Urothelium cell line (cell line): ENCODE results near the gene FRMD4B.

Experiments
- DNase-seq: peaks from one replicate; pipeline ENCODE4 v3.0.0; 2011; ENCODE audit warnings: low spot score, mixed read lengths
- FAIRE-seq: peaks from 2 replicates; lab custom pipeline; 2011; peaks lifted over from hg19 to GRCh38; lab: Jason Lieb, UNC

Gene FRMD4B

GRCh38 chr3:69406163-69406562 is 20.3 kb upstream of the FRMD4B start:
- FAIRE-seq (no peak), DNase-seq (no peak)

GRCh38 chr3:69405067-69405466 is 19.2 kb upstream of the FRMD4B start:
- no peak for FAIRE-seq
- no peak for DNase-seq

GRCh38 chr3:69403454-69403853 is 17.6 kb upstream of the FRMD4B start:
- DNase-seq (no peak), FAIRE-seq (no peak)

- FAIRE-seq = no peak
- no peak for DNase-seq
Measured at GRCh38 chr3:69400683-69401082, 14.8 kb upstream of the FRMD4B start.

- FAIRE-seq = no peak
Measured at GRCh38 chr3:69392850-69393249, 7.0 kb upstream of the FRMD4B start.

GRCh38 chr3:69392415-69392814 is 6.5 kb upstream of the FRMD4B start:
- FAIRE-seq = no peak
- no peak for DNase-seq

More at GRCh38 chr3:69392850-69393249, 7.0 kb upstream of the FRMD4B start:
- DNase-seq = no peak

- FAIRE-seq (no peak), DNase-seq (no peak)
Measured at GRCh38 chr3:69391554-69391953, 5.7 kb upstream of the FRMD4B start.

- no peak for DNase-seq
- FAIRE-seq = no peak
Measured at GRCh38 chr3:69390771-69391170, 4.9 kb upstream of the FRMD4B start.

GRCh38 chr3:69389520-69390248 is 3.8 kb upstream of the FRMD4B start:
- FAIRE-seq (no peak), DNase-seq (no peak)

- DNase-seq = peak; percentile 31
Measured at GRCh38 chr3:69388241-69388640, 2.4 kb upstream of the FRMD4B start.

GRCh38 chr3:69386556-69387385 is 883 bp upstream of the FRMD4B start:
- FAIRE-seq (no peak), DNase-seq (no peak)

More at GRCh38 chr3:69388241-69388640, 2.4 kb upstream of the FRMD4B start:
- FAIRE-seq = no peak

GRCh38 chr3:69385123-69385722 is 665 bp downstream of the FRMD4B start:
- no peak for FAIRE-seq
- DNase-seq = no peak

GRCh38 chr3:69384326-69384725 is 1.6 kb downstream of the FRMD4B start:
- no peak for DNase-seq
- no peak for FAIRE-seq

- FAIRE-seq = no peak
- DNase-seq = no peak
Measured at GRCh38 chr3:69379661-69380060, 6.2 kb downstream of the FRMD4B start.

- no peak for DNase-seq
- FAIRE-seq = no peak
Measured at GRCh38 chr3:69378112-69378802, 7.6 kb downstream of the FRMD4B start.

- no peak for DNase-seq
- no peak for FAIRE-seq
Measured at GRCh38 chr3:69377262-69377661, 8.6 kb downstream of the FRMD4B start.

- FAIRE-seq = no peak
Measured at GRCh38 chr3:69376731-69377130, 9.2 kb downstream of the FRMD4B start.

GRCh38 chr3:69371816-69372215 is 14.1 kb downstream of the FRMD4B start:
- no peak for FAIRE-seq
- no peak for DNase-seq

More at GRCh38 chr3:69376731-69377130, 9.2 kb downstream of the FRMD4B start:
- no peak for DNase-seq

- FAIRE-seq = no peak
- DNase-seq = no peak
Measured at GRCh38 chr3:69370901-69371301, 15.0 kb downstream of the FRMD4B start.

GRCh38 chr3:69370156-69370883 is 15.6 kb downstream of the FRMD4B start:
- FAIRE-seq (no peak), DNase-seq (peak; percentile 43)
